HepG2 (cell line): Measurements from ENCODE around the gene REPIN1. TPM values are rescaled to one million over a fixed set of nuclear protein-coding genes. Genes with fewer than 3 reads are reported as not detected.

Source experiments
- HNRNPLL ChIP-seq: fragments of 200-400 bp; formaldehyde crosslinking; IDR thresholded peaks from 2 replicates; pipeline ENCODE4 v1.6.1; 2017; ENCODE audit warnings: mild to moderate bottlenecking, low read depth, low read length; ENCODE audit not compliant: poor library complexity, severe bottlenecking
- KDM2A ChIP-seq: sonication (generic); formaldehyde crosslinking; IDR thresholded peaks from 2 replicates; pipeline ENCODE4 v1.4.0; 2020; ENCODE audit warnings: low read depth, missing genetic modification reagents, borderline replicate concordance
- MXD3 ChIP-seq: IDR thresholded peaks from 2 replicates; pipeline ENCODE4 v1.6.1; 2016; ENCODE audit warnings: mild to moderate bottlenecking, missing biosample characterization, missing genetic modification reagents
- POGZ ChIP-seq: sonication (generic); formaldehyde crosslinking; IDR thresholded peaks from 2 replicates; pipeline ENCODE4 v1.4.0; 2020; ENCODE audit warnings: mild to moderate bottlenecking, missing genetic modification reagents
- RCOR2 ChIP-seq: IDR thresholded peaks from 2 replicates; pipeline ENCODE4 v1.6.1; 2016; ENCODE audit warnings: missing biosample characterization, missing genetic modification reagents
- REPIN1 ChIP-seq: sonication (generic); formaldehyde crosslinking; IDR thresholded peaks from 2 replicates; pipeline ENCODE4 v1.8.0; 2022; ENCODE audit warnings: missing genetic modification reagents, low read depth, mild to moderate bottlenecking, borderline replicate concordance
- THAP11 ChIP-seq: IDR thresholded peaks from 2 replicates; pipeline ENCODE4 v1.6.1; 2016; ENCODE audit warnings: missing biosample characterization, missing genetic modification reagents
- ZBTB7B ChIP-seq: sonication (generic); formaldehyde crosslinking; IDR thresholded peaks from 2 replicates; pipeline ENCODE4 v1.4.0; 2020; ENCODE audit warnings: missing genetic modification reagents
- ZBTB8A ChIP-seq: sonication (generic); formaldehyde crosslinking; IDR thresholded peaks from 2 replicates; pipeline ENCODE4 v1.4.0; 2020; ENCODE audit warnings: mild to moderate bottlenecking, low read depth, missing genetic modification reagents, borderline replicate concordance
- ZC3H4 ChIP-seq: sonication (generic); formaldehyde crosslinking; IDR thresholded peaks from 2 replicates; pipeline ENCODE4 v1.4.0; 2020; ENCODE audit warnings: missing genetic modification reagents, borderline replicate concordance
- ZEB1 ChIP-seq: IDR thresholded peaks from 2 replicates; pipeline ENCODE4 v1.6.1; 2012; ENCODE audit warnings: mild to moderate bottlenecking, low read depth, inconsistent platforms; ENCODE audit not compliant: insufficient replicate concordance
- ZMAT3 ChIP-seq: sonication (generic); formaldehyde crosslinking; conservative IDR thresholded peaks from 2 replicates; pipeline ENCODE4 v1.7.0; 2021; ENCODE audit warnings: missing genetic modification reagents
- polyA plus RNA-seq, 8 experiments: library from polyadenylated mRNA; depleted of rRNA in 3 of 8; stranded (reverse) in 7 of 8; unstranded in 1 of 8; fragments of >200 nt; fragmentation: Illumina TruSeq in 4 of 8; extraction: Trizol in 4 of 8; gene quantifications; 2 replicates each; pipeline versions ENCODE4 v1.2.1 to v1.2.3, GENCODE V29; 2011 to 2016; ENCODE audit warnings: low read depth in 4 of 8, missing spikeins in 1 of 8, mixed read lengths in 1 of 8; ENCODE audit not compliant: insufficient read depth in 1 of 8
- total RNA-seq, 5 experiments: library from RNA; depleted of rRNA; stranded (reverse); fragments of >200 nt; fragmentation: Illumina TruSeq; extraction: Trizol; gene quantifications; 2 replicates each; pipeline ENCODE4 v1.2.3, GENCODE V29; 2016; ENCODE audit warnings: low read depth in 1 of 5
- TF ChIP-seq, protein P1 (sequence below): sonication (generic); formaldehyde crosslinking; IDR thresholded peaks from 2 replicates; pipeline ENCODE4 v1.4.0; 2020; ENCODE audit warnings: low read depth, missing genetic modification reagents
- TF ChIP-seq, protein P2 (sequence below): sonication (generic); formaldehyde crosslinking; IDR thresholded peaks from 2 replicates; pipeline ENCODE4 v1.4.0; 2020; ENCODE audit warnings: missing genetic modification reagents
- TF ChIP-seq, protein P3 (sequence below): IDR thresholded peaks from 2 replicates; pipeline ENCODE4 v1.4.0; 2020; ENCODE audit warnings: mild to moderate bottlenecking, missing genetic modification reagents
- TF ChIP-seq, protein P4 (sequence below): IDR thresholded peaks from 2 replicates; pipeline ENCODE4 v1.6.1; 2018; ENCODE audit warnings: missing genetic modification reagents, mild to moderate bottlenecking, missing compliant biosample characterization

Gene REPIN1
- total and polyA plus RNA-seq, 2 of the 13 experiments (the other 11 are each of a cell fraction or from before 2014, with no cell fraction given): 69.9 to 108 TPM

DNA sequence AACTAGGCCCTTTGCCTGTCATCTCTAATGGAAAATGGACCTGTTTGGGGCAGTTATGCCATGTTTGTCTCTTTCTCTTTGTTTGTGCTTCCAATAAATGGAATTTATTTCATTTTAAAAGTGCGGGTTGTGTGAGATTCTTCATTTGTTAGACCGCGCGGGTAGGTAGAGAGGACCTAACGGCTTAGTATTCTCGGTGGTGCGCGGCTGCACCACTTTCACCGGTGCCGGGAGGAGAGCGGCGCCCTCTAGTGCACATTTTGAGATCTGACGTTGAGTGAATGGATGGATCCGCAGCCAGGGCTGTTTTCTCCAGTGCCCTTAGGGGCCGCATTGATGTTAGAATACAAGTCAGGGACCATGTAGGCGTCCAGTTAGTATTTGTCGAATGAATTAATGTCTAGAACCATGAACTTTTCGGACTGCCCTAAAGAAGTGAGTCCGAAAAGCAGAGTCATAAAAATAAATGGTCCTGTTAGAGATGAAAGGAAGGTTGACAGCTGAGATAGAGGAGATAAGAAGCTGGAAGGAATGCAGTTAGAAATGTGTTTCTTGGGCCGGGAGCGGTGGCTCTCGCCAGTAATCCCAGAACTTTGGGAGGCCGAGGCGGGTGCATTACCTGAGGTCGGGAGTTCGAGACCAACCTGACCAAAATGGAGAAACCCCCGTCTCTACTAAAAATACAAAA, 52.5 kb downstream of the REPIN1 start (continued):
- TF ChIP-seq, protein P1, sequence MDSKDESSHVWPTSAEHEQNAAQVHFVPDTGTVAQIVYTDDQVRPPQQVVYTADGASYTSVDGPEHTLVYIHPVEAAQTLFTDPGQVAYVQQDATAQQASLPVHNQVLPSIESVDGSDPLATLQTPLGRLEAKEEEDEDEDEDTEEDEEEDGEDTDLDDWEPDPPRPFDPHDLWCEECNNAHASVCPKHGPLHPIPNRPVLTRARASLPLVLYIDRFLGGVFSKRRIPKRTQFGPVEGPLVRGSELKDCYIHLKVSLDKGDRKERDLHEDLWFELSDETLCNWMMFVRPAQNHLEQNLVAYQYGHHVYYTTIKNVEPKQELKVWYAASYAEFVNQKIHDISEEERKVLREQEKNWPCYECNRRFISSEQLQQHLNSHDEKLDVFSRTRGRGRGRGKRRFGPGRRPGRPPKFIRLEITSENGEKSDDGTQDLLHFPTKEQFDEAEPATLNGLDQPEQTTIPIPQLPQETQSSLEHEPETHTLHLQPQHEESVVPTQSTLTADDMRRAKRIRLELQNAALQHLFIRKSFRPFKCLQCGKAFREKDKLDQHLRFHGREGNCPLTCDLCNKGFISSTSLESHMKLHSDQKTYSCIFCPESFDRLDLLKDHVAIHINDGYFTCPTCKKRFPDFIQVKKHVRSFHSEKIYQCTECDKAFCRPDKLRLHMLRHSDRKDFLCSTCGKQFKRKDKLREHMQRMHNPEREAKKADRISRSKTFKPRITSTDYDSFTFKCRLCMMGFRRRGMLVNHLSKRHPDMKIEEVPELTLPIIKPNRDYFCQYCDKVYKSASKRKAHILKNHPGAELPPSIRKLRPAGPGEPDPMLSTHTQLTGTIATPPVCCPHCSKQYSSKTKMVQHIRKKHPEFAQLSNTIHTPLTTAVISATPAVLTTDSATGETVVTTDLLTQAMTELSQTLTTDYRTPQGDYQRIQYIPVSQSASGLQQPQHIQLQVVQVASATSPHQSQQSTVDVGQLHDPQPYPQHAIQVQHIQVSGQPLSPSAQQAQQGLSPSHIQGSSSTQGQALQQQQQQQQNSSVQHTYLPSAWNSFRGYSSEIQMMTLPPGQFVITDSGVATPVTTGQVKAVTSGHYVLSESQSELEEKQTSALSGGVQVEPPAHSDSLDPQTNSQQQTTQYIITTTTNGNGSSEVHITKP (CRISPR knock-in tag): peak; percentile 72; the same call in 1 of the 2 replicates
- TF ChIP-seq THAP11 (CRISPR knock-in tag): no peak
- no peak for TF ChIP-seq POGZ
- TF ChIP-seq ZC3H4 (CRISPR knock-in tag): no peak
- TF ChIP-seq, protein P2, sequence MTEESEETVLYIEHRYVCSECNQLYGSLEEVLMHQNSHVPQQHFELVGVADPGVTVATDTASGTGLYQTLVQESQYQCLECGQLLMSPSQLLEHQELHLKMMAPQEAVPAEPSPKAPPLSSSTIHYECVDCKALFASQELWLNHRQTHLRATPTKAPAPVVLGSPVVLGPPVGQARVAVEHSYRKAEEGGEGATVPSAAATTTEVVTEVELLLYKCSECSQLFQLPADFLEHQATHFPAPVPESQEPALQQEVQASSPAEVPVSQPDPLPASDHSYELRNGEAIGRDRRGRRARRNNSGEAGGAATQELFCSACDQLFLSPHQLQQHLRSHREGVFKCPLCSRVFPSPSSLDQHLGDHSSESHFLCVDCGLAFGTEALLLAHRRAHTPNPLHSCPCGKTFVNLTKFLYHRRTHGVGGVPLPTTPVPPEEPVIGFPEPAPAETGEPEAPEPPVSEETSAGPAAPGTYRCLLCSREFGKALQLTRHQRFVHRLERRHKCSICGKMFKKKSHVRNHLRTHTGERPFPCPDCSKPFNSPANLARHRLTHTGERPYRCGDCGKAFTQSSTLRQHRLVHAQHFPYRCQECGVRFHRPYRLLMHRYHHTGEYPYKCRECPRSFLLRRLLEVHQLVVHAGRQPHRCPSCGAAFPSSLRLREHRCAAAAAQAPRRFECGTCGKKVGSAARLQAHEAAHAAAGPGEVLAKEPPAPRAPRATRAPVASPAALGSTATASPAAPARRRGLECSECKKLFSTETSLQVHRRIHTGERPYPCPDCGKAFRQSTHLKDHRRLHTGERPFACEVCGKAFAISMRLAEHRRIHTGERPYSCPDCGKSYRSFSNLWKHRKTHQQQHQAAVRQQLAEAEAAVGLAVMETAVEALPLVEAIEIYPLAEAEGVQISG (CRISPR knock-in tag): peak; percentile 93
- TF ChIP-seq RCOR2: 0 out of 2 replicates have a peak, but pooled peaks have one; percentile 25
- TF ChIP-seq ZEB1: no peak
- peak; percentile 39; the same call in 1 of the 2 replicates for TF ChIP-seq ZBTB7B (CRISPR knock-in tag)
- TF ChIP-seq ZBTB8A (CRISPR knock-in tag): no peak
- TF ChIP-seq, protein P3, sequence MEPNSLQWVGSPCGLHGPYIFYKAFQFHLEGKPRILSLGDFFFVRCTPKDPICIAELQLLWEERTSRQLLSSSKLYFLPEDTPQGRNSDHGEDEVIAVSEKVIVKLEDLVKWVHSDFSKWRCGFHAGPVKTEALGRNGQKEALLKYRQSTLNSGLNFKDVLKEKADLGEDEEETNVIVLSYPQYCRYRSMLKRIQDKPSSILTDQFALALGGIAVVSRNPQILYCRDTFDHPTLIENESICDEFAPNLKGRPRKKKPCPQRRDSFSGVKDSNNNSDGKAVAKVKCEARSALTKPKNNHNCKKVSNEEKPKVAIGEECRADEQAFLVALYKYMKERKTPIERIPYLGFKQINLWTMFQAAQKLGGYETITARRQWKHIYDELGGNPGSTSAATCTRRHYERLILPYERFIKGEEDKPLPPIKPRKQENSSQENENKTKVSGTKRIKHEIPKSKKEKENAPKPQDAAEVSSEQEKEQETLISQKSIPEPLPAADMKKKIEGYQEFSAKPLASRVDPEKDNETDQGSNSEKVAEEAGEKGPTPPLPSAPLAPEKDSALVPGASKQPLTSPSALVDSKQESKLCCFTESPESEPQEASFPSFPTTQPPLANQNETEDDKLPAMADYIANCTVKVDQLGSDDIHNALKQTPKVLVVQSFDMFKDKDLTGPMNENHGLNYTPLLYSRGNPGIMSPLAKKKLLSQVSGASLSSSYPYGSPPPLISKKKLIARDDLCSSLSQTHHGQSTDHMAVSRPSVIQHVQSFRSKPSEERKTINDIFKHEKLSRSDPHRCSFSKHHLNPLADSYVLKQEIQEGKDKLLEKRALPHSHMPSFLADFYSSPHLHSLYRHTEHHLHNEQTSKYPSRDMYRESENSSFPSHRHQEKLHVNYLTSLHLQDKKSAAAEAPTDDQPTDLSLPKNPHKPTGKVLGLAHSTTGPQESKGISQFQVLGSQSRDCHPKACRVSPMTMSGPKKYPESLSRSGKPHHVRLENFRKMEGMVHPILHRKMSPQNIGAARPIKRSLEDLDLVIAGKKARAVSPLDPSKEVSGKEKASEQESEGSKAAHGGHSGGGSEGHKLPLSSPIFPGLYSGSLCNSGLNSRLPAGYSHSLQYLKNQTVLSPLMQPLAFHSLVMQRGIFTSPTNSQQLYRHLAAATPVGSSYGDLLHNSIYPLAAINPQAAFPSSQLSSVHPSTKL (CRISPR knock-in tag): peak; percentile 41; the same call in 1 of the 2 replicates
- TF ChIP-seq ZMAT3 (CRISPR knock-in tag): no peak
- peak; percentile 27; the same call in 1 of the 2 replicates for TF ChIP-seq REPIN1 (CRISPR knock-in tag)
- TF ChIP-seq HNRNPLL: peak; percentile 66
- TF ChIP-seq KDM2A: peak; percentile 84
- TF ChIP-seq, protein P4, sequence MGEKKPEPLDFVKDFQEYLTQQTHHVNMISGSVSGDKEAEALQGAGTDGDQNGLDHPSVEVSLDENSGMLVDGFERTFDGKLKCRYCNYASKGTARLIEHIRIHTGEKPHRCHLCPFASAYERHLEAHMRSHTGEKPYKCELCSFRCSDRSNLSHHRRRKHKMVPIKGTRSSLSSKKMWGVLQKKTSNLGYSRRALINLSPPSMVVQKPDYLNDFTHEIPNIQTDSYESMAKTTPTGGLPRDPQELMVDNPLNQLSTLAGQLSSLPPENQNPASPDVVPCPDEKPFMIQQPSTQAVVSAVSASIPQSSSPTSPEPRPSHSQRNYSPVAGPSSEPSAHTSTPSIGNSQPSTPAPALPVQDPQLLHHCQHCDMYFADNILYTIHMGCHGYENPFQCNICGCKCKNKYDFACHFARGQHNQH (CRISPR knock-in tag): 0 out of 2 replicates have a peak, but pooled peaks have one; percentile 42
- no peak for TF ChIP-seq MXD3 (CRISPR knock-in tag)
